ENCODE results near the gene HIBADH.

Gene HIBADH

DNA sequence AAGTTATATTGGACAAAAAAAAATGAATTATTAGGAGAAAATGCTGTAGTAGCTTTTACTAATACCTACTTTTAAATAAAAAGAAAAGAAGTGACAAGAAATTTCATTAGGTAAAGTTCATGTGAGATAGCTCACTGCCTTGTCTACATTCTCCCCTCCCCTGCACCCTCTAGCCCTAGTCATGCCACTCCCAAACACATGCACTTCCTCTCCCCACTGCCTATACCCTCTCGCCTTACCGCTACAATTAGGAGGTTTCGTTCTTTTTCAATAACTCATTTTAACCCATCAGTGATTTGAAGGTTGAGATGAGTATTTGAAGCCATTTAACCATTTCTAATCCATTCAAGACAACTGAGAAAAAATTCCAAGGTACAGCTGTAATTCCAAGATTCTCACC lies 75.3 kb downstream of the HIBADH start:
- H3K4me1 ChIP-seq (ENCODE audit: control insufficient read depth, insufficient read depth, low read length) = no peaks in the 10 kb centered on the region
- H3K27ac ChIP-seq (ENCODE audit: extremely low read depth, low read depth, low read length) = no peak overlapping the region
- ChIA-PET CTCF (interaction anchor here (1.6 kb wide), 1 partner anchor 17 kb away, joined by 8 read pairs; no protein-coding TSS in a partner anchor), POLR2A (no interaction called here)
- no peak overlapping the region for H3K4me3 ChIP-seq (ENCODE audit: low read depth, low read length)
- H3K36me3 ChIP-seq (ENCODE audit: control insufficient read depth in 2 of 2, insufficient read depth in 1 of 2, low read length in 2 of 2) = peaks cover 0 to 3% of the 10 kb centered on the region in 2 experiments; a peak in 2 of 3 replicates
- no peaks in the 10 kb centered on the region for H3K9me3 ChIP-seq (ENCODE audit: control insufficient read depth, insufficient read depth, low read depth, low read length)
- no peak for TF ChIP-seq ZBTB7A (tag by site-specific recombination; IDR thresholded peaks at IDR 0.05; ENCODE audit: low read depth)
- no peak for TF ChIP-seq IKZF3 (tag by site-specific recombination; IDR thresholded peaks at IDR 0.05)
- TF ChIP-seq, protein P1, sequence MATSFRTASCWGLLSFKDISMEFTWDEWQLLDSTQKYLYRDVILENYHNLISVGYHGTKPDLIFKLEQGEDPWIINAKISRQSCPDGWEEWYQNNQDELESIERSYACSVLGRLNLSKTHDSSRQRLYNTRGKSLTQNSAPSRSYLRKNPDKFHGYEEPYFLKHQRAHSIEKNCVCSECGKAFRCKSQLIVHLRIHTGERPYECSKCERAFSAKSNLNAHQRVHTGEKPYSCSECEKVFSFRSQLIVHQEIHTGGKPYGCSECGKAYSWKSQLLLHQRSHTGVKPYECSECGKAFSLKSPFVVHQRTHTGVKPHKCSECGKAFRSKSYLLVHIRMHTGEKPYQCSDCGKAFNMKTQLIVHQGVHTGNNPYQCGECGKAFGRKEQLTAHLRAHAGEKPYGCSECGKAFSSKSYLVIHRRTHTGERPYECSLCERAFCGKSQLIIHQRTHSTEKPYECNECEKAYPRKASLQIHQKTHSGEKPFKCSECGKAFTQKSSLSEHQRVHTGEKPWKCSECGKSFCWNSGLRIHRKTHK (tag by site-specific recombination; IDR thresholded peaks at IDR 0.05) = no peak
- TF ChIP-seq, protein P2, sequence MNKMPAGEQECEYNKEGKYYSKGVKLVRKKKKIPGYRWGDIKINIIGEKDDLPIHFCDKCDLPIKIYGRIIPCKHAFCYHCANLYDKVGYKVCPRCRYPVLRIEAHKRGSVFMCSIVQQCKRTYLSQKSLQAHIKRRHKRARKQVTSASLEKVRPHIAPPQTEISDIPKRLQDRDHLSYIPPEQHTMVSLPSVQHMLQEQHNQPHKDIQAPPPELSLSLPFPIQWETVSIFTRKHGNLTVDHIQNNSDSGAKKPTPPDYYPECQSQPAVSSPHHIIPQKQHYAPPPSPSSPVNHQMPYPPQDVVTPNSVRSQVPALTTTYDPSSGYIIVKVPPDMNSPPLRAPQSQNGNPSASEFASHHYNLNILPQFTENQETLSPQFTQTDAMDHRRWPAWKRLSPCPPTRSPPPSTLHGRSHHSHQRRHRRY (tag by site-specific recombination; IDR thresholded peaks at IDR 0.05) = no peak
- TF ChIP-seq, protein P3, sequence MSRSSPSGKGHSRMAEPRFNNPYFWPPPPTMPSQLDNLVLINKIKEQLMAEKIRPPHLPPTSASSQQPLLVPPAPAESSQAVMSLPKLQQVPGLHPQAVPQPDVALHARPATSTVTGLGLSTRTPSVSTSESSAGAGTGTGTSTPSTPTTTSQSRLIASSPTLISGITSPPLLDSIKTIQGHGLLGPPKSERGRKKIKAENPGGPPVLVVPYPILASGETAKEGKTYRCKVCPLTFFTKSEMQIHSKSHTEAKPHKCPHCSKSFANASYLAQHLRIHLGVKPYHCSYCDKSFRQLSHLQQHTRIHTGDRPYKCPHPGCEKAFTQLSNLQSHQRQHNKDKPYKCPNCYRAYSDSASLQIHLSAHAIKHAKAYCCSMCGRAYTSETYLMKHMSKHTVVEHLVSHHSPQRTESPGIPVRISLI (tag by site-specific recombination; IDR thresholded peaks at IDR 0.05) = no peak
- no peak for TF ChIP-seq ZNF549 (tag by site-specific recombination; IDR thresholded peaks at IDR 0.05)

DNA sequence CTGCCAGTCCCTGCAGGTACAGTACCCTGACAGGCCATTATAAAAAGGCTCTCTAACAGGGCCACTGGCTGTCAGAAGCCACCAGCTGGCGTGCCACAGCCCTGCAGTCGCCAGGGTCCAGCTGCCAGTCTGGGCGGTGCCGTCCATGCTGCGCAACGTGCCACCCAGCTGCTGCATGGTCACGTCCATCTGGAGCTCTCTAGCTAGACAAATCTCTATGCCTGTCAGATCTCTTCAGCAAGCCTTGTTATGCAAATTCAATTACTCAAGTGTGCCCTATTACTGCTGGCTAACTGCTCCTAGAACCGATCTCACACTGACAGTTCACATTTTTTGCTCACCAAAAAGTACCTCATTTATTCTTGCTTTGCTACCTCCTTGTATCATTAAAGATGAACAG lies 75.9 kb downstream of the HIBADH start:
- H3K4me1 ChIP-seq (ENCODE audit: control insufficient read depth, insufficient read depth, low read length) = no peaks in the 10 kb centered on the region
- no peak overlapping the region for H3K27ac ChIP-seq (ENCODE audit: extremely low read depth, low read depth, low read length)
- ChIA-PET CTCF (interaction anchor here (1.0 to 1.6 kb wide), 2 partner anchors 18 to 19 kb away, joined by 4 to 8 read pairs; no protein-coding TSS in a partner anchor), POLR2A (no interaction called here)
- TF ChIP-seq ZNF610 (tag by site-specific recombination; IDR thresholded peaks at IDR 0.05; ENCODE audit: borderline replicate concordance) (no peak), TCF7L2 (IDR thresholded peaks at IDR 0.05; ENCODE audit: borderline replicate concordance, low read depth, low read length) (no peak), ZNF202 (tag by site-specific recombination; IDR thresholded peaks at IDR 0.05; ENCODE audit: borderline replicate concordance) (no peak), ZNF155 (tag by site-specific recombination; IDR thresholded peaks at IDR 0.05) (no peak)
- H3K36me3 ChIP-seq (ENCODE audit: control insufficient read depth in 2 of 2, insufficient read depth in 1 of 2, low read length in 2 of 2) = peaks cover 0 to 3% of the 10 kb centered on the region in 2 experiments; a peak in 1 of 3 replicates
- H3K4me3 ChIP-seq (ENCODE audit: low read depth, low read length) = no peak overlapping the region
- no peaks in the 10 kb centered on the region for H3K9me3 ChIP-seq (ENCODE audit: control insufficient read depth, insufficient read depth, low read depth, low read length)

DNA sequence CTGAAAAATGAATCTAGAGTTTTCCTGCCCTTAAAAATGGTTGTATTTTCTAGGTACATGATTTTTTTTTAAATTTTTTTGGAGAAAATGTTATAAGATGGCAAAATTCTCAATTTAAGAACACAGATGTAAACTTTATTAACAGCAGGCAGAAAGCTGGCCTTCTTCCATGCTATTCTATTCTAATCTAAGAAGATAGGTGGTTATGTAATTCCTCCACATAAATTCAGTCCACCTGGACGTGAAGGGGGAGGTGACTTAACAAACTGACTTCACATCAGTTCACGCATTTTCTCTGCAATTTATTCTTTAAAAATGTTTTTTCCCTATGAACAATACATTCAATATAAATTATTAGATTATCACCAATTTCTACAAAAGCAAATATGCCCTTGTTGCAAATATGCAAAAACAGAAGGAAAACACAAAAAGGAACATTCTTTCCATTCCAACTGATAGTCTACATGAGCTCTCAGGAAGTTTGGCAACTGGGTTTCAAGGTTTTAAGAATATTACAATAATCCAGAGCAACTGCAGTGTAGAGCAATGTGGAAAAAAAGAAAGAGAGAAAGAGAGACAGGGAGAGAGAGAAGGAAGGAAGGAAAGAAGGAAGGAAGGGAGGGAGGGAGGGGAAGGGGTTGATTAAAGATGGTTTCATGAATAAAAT lies 76.8 kb downstream of the HIBADH start:
- ChIA-PET CTCF (interaction anchor here (1.0 kb wide), 1 partner anchor 20 kb away, joined by 4 read pairs; no protein-coding TSS in a partner anchor), POLR2A (no interaction called here)
- Histone ChIP-seq H3K9me3 (ENCODE audit: control insufficient read depth, insufficient read depth, low read depth, low read length) (no peaks in the 10 kb centered on the region), H3K4me3 (ENCODE audit: low read depth, low read length) (no peak overlapping the region), H3K36me3 (ENCODE audit: control insufficient read depth in 2 of 2, insufficient read depth in 1 of 2, low read length in 2 of 2) (peaks cover 0 to 3% of the 10 kb centered on the region in 2 experiments; a peak in 1 of 3 replicates), H3K27ac (ENCODE audit: extremely low read depth, low read depth, low read length) (no peak overlapping the region), H3K4me1 (ENCODE audit: control insufficient read depth, insufficient read depth, low read length) (no peaks in the 10 kb centered on the region)
- TF ChIP-seq WT1 (tag by site-specific recombination; IDR thresholded peaks at IDR 0.05) (no peak), ZFP69B (tag by site-specific recombination; IDR thresholded peaks at IDR 0.05) (no peak), ZSCAN16 (tag by site-specific recombination; IDR thresholded peaks at IDR 0.05) (no peak), ZFP37 (tag by site-specific recombination; IDR thresholded peaks at IDR 0.05) (no peak), ZNF677 (tag by site-specific recombination; IDR thresholded peaks at IDR 0.05) (no peak), ZNF658 (tag by site-specific recombination; IDR thresholded peaks at IDR 0.05) (no peak), ZNF221 (tag by site-specific recombination; IDR thresholded peaks at IDR 0.05; ENCODE audit: borderline replicate concordance) (no peak), ZNF792 (tag by site-specific recombination; IDR thresholded peaks at IDR 0.05) (no peak)
- TF ChIP-seq, protein P1 (tag by site-specific recombination; IDR thresholded peaks at IDR 0.05) = no peak
- TF ChIP-seq, protein P4, sequence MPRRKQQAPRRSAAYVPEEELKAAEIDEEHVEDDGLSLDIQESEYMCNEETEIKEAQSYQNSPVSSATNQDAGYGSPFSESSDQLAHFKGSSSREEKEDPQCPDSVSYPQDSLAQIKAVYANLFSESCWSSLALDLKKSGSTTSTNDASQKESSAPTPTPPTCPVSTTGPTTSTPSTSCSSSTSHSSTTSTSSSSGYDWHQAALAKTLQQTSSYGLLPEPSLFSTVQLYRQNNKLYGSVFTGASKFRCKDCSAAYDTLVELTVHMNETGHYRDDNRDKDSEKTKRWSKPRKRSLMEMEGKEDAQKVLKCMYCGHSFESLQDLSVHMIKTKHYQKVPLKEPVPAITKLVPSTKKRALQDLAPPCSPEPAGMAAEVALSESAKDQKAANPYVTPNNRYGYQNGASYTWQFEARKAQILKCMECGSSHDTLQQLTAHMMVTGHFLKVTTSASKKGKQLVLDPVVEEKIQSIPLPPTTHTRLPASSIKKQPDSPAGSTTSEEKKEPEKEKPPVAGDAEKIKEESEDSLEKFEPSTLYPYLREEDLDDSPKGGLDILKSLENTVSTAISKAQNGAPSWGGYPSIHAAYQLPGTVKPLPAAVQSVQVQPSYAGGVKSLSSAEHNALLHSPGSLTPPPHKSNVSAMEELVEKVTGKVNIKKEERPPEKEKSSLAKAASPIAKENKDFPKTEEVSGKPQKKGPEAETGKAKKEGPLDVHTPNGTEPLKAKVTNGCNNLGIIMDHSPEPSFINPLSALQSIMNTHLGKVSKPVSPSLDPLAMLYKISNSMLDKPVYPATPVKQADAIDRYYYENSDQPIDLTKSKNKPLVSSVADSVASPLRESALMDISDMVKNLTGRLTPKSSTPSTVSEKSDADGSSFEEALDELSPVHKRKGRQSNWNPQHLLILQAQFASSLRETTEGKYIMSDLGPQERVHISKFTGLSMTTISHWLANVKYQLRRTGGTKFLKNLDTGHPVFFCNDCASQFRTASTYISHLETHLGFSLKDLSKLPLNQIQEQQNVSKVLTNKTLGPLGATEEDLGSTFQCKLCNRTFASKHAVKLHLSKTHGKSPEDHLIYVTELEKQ (tag by site-specific recombination; IDR thresholded peaks at IDR 0.05; ENCODE audit: borderline replicate concordance) = no peak
- TF ChIP-seq, protein P5, sequence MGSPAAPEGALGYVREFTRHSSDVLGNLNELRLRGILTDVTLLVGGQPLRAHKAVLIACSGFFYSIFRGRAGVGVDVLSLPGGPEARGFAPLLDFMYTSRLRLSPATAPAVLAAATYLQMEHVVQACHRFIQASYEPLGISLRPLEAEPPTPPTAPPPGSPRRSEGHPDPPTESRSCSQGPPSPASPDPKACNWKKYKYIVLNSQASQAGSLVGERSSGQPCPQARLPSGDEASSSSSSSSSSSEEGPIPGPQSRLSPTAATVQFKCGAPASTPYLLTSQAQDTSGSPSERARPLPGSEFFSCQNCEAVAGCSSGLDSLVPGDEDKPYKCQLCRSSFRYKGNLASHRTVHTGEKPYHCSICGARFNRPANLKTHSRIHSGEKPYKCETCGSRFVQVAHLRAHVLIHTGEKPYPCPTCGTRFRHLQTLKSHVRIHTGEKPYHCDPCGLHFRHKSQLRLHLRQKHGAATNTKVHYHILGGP (tag by site-specific recombination; IDR thresholded peaks at IDR 0.05) = no peak

Data from HEK293 (cell line).